IPS-18a (cell line): ENCODE data around the gene TEPSIN.

Source experiments
- H3K27ac ChIP-seq: one replicate; pipeline ENCODE4 v1.5.1; 2013; ENCODE audit warnings: low read length
- H3K27me3 ChIP-seq: one replicate; pipeline ENCODE4 v1.6.1; 2013; ENCODE audit warnings: mild to moderate bottlenecking, low read length; ENCODE audit not compliant: control insufficient read depth, insufficient read depth
- H3K36me3 ChIP-seq: one replicate; pipeline ENCODE4 v1.6.1; 2013; ENCODE audit warnings: low read depth, low read length; ENCODE audit not compliant: control insufficient read depth
- H3K4me1 ChIP-seq: one replicate; pipeline ENCODE4 v1.6.1; 2013; ENCODE audit warnings: low read depth, low read length; ENCODE audit not compliant: control insufficient read depth
- H3K4me3 ChIP-seq: one replicate; pipeline ENCODE4 v1.5.1; 2013; ENCODE audit warnings: low read length
- H3K9ac ChIP-seq: one replicate; pipeline ENCODE4 v1.6.1; 2013; ENCODE audit warnings: mild to moderate bottlenecking, low read length, moderate library complexity
- H3K9me3 ChIP-seq: one replicate; pipeline ENCODE4 v1.6.1; 2013; ENCODE audit warnings: low read depth, low read length; ENCODE audit not compliant: control insufficient read depth

The TEPSIN gene

GRCh38 chr17:81238815-81239713, at the start of gene TEPSIN, which contains the start of gene NDUFAF8:
TSS of gene TEPSIN (minus strand) at chr17:81239055. CDS start at chr17:81239033, 22 bp downstream.
TSS of gene NDUFAF8 (plus strand) at chr17:81239318. CDS start at chr17:81239364, 46 bp downstream.
- Histone ChIP-seq H3K27ac (no peak within 1 kb of the TSS), H3K36me3 (peaks cover 8% of the 10 kb centered on the region), H3K27me3 (no peaks in the 10 kb centered on the region), H3K4me3 (peak within 1 kb of the TSS; percentile 89), H3K9ac (peak within 1 kb of the TSS; percentile 87), H3K9me3 (no peaks in the 10 kb centered on the region), H3K4me1 (peaks cover 9% of the 10 kb centered on the region)

- no peak overlapping the region for H3K4me3 ChIP-seq
- no peak overlapping the region for H3K9ac ChIP-seq
- no peaks in the 10 kb centered on the region for H3K9me3 ChIP-seq
- no peak overlapping the region for H3K27ac ChIP-seq
- H3K36me3 ChIP-seq = no peaks in the 10 kb centered on the region
- no peaks in the 10 kb centered on the region for H3K27me3 ChIP-seq
- no peaks in the 10 kb centered on the region for H3K4me1 ChIP-seq
Measured at GRCh38 chr17:81287741-81288430, 49.0 kb upstream of the TEPSIN start.

GRCh38 chr17:81287152-81287551, 48.3 kb upstream of the TEPSIN start:
- Histone ChIP-seq H3K9ac (no peak overlapping the region), H3K27ac (no peak overlapping the region), H3K4me3 (no peak overlapping the region)

GRCh38 chr17:81286491-81287145, 47.8 kb upstream of the TEPSIN start:
- Histone ChIP-seq H3K9ac (no peak overlapping the region), H3K27ac (no peak overlapping the region)

More at GRCh38 chr17:81287152-81287551, 48.3 kb upstream of the TEPSIN start:
- no peaks in the 10 kb centered on the region for H3K27me3 ChIP-seq
- H3K9me3 ChIP-seq = no peaks in the 10 kb centered on the region
- no peaks in the 10 kb centered on the region for H3K4me1 ChIP-seq
- H3K36me3 ChIP-seq = no peaks in the 10 kb centered on the region

GRCh38 chr17:81285894-81286293, 47.0 kb upstream of the TEPSIN start:
- no peak overlapping the region for H3K27ac ChIP-seq
- H3K36me3 ChIP-seq = no peaks in the 10 kb centered on the region
- no peak overlapping the region for H3K9ac ChIP-seq
- no peak overlapping the region for H3K4me3 ChIP-seq
- no peaks in the 10 kb centered on the region for H3K9me3 ChIP-seq
- H3K27me3 ChIP-seq = no peaks in the 10 kb centered on the region
- no peaks in the 10 kb centered on the region for H3K4me1 ChIP-seq

More at GRCh38 chr17:81286491-81287145, 47.8 kb upstream of the TEPSIN start:
- Histone ChIP-seq H3K9me3 (no peaks in the 10 kb centered on the region), H3K27me3 (no peaks in the 10 kb centered on the region), H3K36me3 (no peaks in the 10 kb centered on the region), H3K4me1 (no peaks in the 10 kb centered on the region), H3K4me3 (no peak overlapping the region)

- H3K9ac ChIP-seq = no peak overlapping the region
- no peaks in the 10 kb centered on the region for H3K4me1 ChIP-seq
- H3K27me3 ChIP-seq = no peaks in the 10 kb centered on the region
- H3K4me3 ChIP-seq = no peak overlapping the region
- H3K9me3 ChIP-seq = no peaks in the 10 kb centered on the region
- H3K27ac ChIP-seq = no peak overlapping the region
- no peaks in the 10 kb centered on the region for H3K36me3 ChIP-seq
Measured at GRCh38 chr17:81285179-81285878, 46.5 kb upstream of the TEPSIN start.

- Histone ChIP-seq H3K9me3 (no peaks in the 10 kb centered on the region), H3K36me3 (no peaks in the 10 kb centered on the region), H3K4me3 (no peak overlapping the region), H3K4me1 (no peaks in the 10 kb centered on the region), H3K27ac (no peak overlapping the region), H3K27me3 (no peaks in the 10 kb centered on the region), H3K9ac (no peak overlapping the region)
Measured at GRCh38 chr17:81282876-81283275, 44.0 kb upstream of the TEPSIN start.

GRCh38 chr17:81282141-81282540, 43.3 kb upstream of the TEPSIN start:
- H3K27me3 ChIP-seq = no peaks in the 10 kb centered on the region
- no peaks in the 10 kb centered on the region for H3K4me1 ChIP-seq
- no peaks in the 10 kb centered on the region for H3K36me3 ChIP-seq
- no peak overlapping the region for H3K27ac ChIP-seq
- H3K9ac ChIP-seq = no peak overlapping the region
- no peak overlapping the region for H3K4me3 ChIP-seq
- H3K9me3 ChIP-seq = no peaks in the 10 kb centered on the region

- H3K27me3 ChIP-seq = no peaks in the 10 kb centered on the region
- no peaks in the 10 kb centered on the region for H3K36me3 ChIP-seq
- H3K4me1 ChIP-seq = no peaks in the 10 kb centered on the region
Measured at GRCh38 chr17:81280571-81280970, 41.7 kb upstream of the TEPSIN start.

GRCh38 chr17:81279278-81280275, 40.7 kb upstream of the TEPSIN start:
- Histone ChIP-seq H3K27ac (no peak overlapping the region), H3K27me3 (no peaks in the 10 kb centered on the region), H3K4me3 (no peak overlapping the region), H3K36me3 (no peaks in the 10 kb centered on the region), H3K9me3 (no peaks in the 10 kb centered on the region), H3K4me1 (no peaks in the 10 kb centered on the region), H3K9ac (no peak overlapping the region)

More at GRCh38 chr17:81280571-81280970, 41.7 kb upstream of the TEPSIN start:
- no peak overlapping the region for H3K9ac ChIP-seq
- no peak overlapping the region for H3K27ac ChIP-seq
- H3K4me3 ChIP-seq = no peak overlapping the region
- no peaks in the 10 kb centered on the region for H3K9me3 ChIP-seq
